ENCODE results near the gene GNAI3.

Gene GNAI3

GRCh38 chr1:109592916-109593315 is 44.5 kb downstream of the GNAI3 start:
- no peak for DNase-seq (ENCODE audit: low read depth in 2 of 2, low spot score in 1 of 2)

- DNase-seq (ENCODE audit: low read depth in 2 of 2, low spot score in 1 of 2) = no peak
These were observed 47.1 kb downstream of the GNAI3 start for GRCh38 chr1:109595531-109595930.

GRCh38 chr1:109598156-109598555 is 49.7 kb downstream of the GNAI3 start:
- DNase-seq (ENCODE audit: low read depth in 2 of 2, low spot score in 1 of 2) = no peak

- DNase-seq (ENCODE audit: low read depth in 2 of 2, low spot score in 1 of 2) = no peak
These were observed 50.2 kb downstream of the GNAI3 start for GRCh38 chr1:109598655-109599054.

- DNase-seq (ENCODE audit: low read depth in 2 of 2, low spot score in 1 of 2) = no peak
These were observed 54.8 kb downstream of the GNAI3 start for GRCh38 chr1:109603229-109603628.

- DNase-seq (ENCODE audit: low read depth in 2 of 2, low spot score in 1 of 2) = no peak
These were observed 57.0 kb downstream of the GNAI3 start for GRCh38 chr1:109605381-109605780.

GRCh38 chr1:109609881-109610280 is 61.5 kb downstream of the GNAI3 start:
- DNase-seq (ENCODE audit: low read depth in 2 of 2, low spot score in 1 of 2) = no peak

GRCh38 chr1:109610609-109611307 is 62.3 kb downstream of the GNAI3 start:
- no peak for DNase-seq (ENCODE audit: low read depth in 2 of 2, low spot score in 1 of 2)

- no peak for DNase-seq (ENCODE audit: low read depth in 2 of 2, low spot score in 1 of 2)
These were observed 63.0 kb downstream of the GNAI3 start for GRCh38 chr1:109611308-109611990.

- no peak for DNase-seq (ENCODE audit: low read depth in 2 of 2, low spot score in 1 of 2)
These were observed 65.1 kb downstream of the GNAI3 start for GRCh38 chr1:109613361-109614147.

- no peak for DNase-seq (ENCODE audit: low read depth in 2 of 2, low spot score in 1 of 2)
These were observed 67.5 kb downstream of the GNAI3 start for GRCh38 chr1:109615879-109616278.

- no peak for DNase-seq (ENCODE audit: low read depth in 2 of 2, low spot score in 1 of 2)
These were observed 68.0 kb downstream of the GNAI3 start for GRCh38 chr1:109616391-109616790.

GRCh38 chr1:109617291-109617801 is 68.9 kb downstream of the GNAI3 start:
- no peak for DNase-seq (ENCODE audit: low read depth in 2 of 2, low spot score in 1 of 2)

- no peak for DNase-seq (ENCODE audit: low read depth in 2 of 2, low spot score in 1 of 2)
These were observed 70.5 kb downstream of the GNAI3 start for GRCh38 chr1:109618661-109619575.

GRCh38 chr1:109619576-109620400 is 71.4 kb downstream of the GNAI3 start, which contains the start of the genes AMPD2 and GNAT2:
Gene AMPD2, plus strand, starts transcription at chr1:109619837. Its CDS starts 1,339 bp downstream, at chr1:109621176.
Gene GNAT2, minus strand, starts transcription at chr1:109619616. Its CDS starts 6,746 bp downstream, at chr1:109612870.
- peak; percentile 40 to 47 for DNase-seq (ENCODE audit: low read depth in 2 of 2, low spot score in 1 of 2)

GRCh38 chr1:109620401-109620791 is 72.0 kb downstream of the GNAI3 start:
- DNase-seq (ENCODE audit: low read depth in 2 of 2, low spot score in 1 of 2) = no peak

GRCh38 chr1:109620841-109621286 is 72.4 kb downstream of the GNAI3 start:
- peak; percentile 89 to 92 for DNase-seq (ENCODE audit: low read depth in 2 of 2, low spot score in 1 of 2)

- no peak for DNase-seq (ENCODE audit: low read depth in 2 of 2, low spot score in 1 of 2)
These were observed 73.1 kb downstream of the GNAI3 start for GRCh38 chr1:109621379-109622136.
